OCI-LY1 (cell line): Measurements from ENCODE around the gene SP140.

Experiments
- EZH2 ChIP-seq: fragments of 200-600 bp; sonication (generic), shearing (Covaris generic); IDR thresholded peaks from 2 replicates; pipeline ENCODE4 v1.8.0; 2017; ENCODE audit warnings: borderline replicate concordance, mixed run types, mild to moderate bottlenecking, antibody characterized with exemption, low read length, moderate library complexity, mixed read lengths
- TF ChIP-seq, protein P1 (sequence below): fragments of 200-600 bp; sonication (generic), shearing (Covaris generic); IDR thresholded peaks from 2 replicates; pipeline ENCODE4 v1.5.1; 2017; ENCODE audit warnings: mild to moderate bottlenecking, antibody characterized with exemption, low read length, moderate library complexity, mixed read lengths

DNA sequence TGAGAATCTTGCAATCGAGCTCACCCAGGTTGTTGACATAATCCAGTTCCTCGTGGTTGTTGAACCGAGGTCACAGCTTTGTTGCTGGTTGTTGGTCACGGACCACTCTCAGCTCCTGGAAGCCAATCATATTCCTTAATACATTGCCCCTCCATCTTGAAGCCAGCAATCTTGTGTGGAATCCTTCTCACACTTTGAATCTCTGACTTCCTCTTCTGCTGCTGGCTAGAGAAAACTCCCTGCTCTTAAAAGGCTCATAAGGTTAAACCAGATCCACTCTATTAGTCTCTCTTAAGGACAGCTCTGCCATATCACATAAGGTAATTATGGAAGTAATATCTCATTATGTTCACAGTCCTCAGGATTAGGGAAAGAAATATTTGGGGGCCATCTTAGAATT is 41.1 kb downstream of the SP140 start:
- TF ChIP-seq, protein P1, sequence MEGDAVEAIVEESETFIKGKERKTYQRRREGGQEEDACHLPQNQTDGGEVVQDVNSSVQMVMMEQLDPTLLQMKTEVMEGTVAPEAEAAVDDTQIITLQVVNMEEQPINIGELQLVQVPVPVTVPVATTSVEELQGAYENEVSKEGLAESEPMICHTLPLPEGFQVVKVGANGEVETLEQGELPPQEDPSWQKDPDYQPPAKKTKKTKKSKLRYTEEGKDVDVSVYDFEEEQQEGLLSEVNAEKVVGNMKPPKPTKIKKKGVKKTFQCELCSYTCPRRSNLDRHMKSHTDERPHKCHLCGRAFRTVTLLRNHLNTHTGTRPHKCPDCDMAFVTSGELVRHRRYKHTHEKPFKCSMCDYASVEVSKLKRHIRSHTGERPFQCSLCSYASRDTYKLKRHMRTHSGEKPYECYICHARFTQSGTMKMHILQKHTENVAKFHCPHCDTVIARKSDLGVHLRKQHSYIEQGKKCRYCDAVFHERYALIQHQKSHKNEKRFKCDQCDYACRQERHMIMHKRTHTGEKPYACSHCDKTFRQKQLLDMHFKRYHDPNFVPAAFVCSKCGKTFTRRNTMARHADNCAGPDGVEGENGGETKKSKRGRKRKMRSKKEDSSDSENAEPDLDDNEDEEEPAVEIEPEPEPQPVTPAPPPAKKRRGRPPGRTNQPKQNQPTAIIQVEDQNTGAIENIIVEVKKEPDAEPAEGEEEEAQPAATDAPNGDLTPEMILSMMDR = no peak
- TF ChIP-seq EZH2 = no peak
